GM21367 (cell line): ENCODE measurements around the gene SKAP1.

Experiments used
- ATAC-seq: cut with Tn5 transposase; IDR thresholded peaks from one replicate; pipeline ENCODE4 v1.9.1; 2021; ENCODE audit not compliant: unreplicated experiment

Gene SKAP1

GRCh38 chr17:48153691-48154358 is 276.2 kb downstream of the SKAP1 start:
- no peak for ATAC-seq

GRCh38 chr17:48152289-48152688 is 277.7 kb downstream of the SKAP1 start:
- ATAC-seq, result no peak

GRCh38 chr17:48151220-48151619 is 278.8 kb downstream of the SKAP1 start:
- ATAC-seq, result no peak

- no peak for ATAC-seq
Observed at GRCh38 chr17:48150597-48151001, 279.4 kb downstream of the SKAP1 start.

GRCh38 chr17:48149787-48150463 is 280.1 kb downstream of the SKAP1 start:
- ATAC-seq, result no peak

- ATAC-seq, result no peak
Observed at GRCh38 chr17:48148854-48149786, 280.9 kb downstream of the SKAP1 start.

GRCh38 chr17:48148029-48148770 is 281.8 kb downstream of the SKAP1 start:
- no peak for ATAC-seq

GRCh38 chr17:48144976-48145798 is 284.8 kb downstream of the SKAP1 start:
- ATAC-seq, result no peak

GRCh38 chr17:48144231-48144630 is 285.8 kb downstream of the SKAP1 start:
- ATAC-seq, result no peak

GRCh38 chr17:48143629-48144028 is 286.4 kb downstream of the SKAP1 start:
- ATAC-seq, result no peak

GRCh38 chr17:48139944-48140343 is 290.1 kb downstream of the SKAP1 start:
- ATAC-seq, result no peak

- ATAC-seq, result no peak
Observed at GRCh38 chr17:48137656-48138055, 292.4 kb downstream of the SKAP1 start.

- ATAC-seq, result no peak
Observed at GRCh38 chr17:48134912-48135480, 295.0 kb downstream of the SKAP1 start.

GRCh38 chr17:48132385-48132784 is 297.6 kb downstream of the SKAP1 start:
- ATAC-seq, result no peak

GRCh38 chr17:48131216-48131824 is 298.7 kb downstream of the SKAP1 start:
- ATAC-seq, result no peak

GRCh38 chr17:48129981-48130380 is 300.0 kb downstream of the SKAP1 start:
- no peak for ATAC-seq

GRCh38 chr17:48128400-48128799 is 301.6 kb downstream of the SKAP1 start:
- ATAC-seq, result no peak

- no peak for ATAC-seq
Observed at GRCh38 chr17:48127371-48128051, 302.5 kb downstream of the SKAP1 start.

- no peak for ATAC-seq
Observed at GRCh38 chr17:48126532-48126850, 303.5 kb downstream of the SKAP1 start.
